ENCODE results near the gene R3HDM2.
A peak's percentile ranks its signal among the peaks of the same experiment; 100 is the strongest.

The R3HDM2 gene

DNA sequence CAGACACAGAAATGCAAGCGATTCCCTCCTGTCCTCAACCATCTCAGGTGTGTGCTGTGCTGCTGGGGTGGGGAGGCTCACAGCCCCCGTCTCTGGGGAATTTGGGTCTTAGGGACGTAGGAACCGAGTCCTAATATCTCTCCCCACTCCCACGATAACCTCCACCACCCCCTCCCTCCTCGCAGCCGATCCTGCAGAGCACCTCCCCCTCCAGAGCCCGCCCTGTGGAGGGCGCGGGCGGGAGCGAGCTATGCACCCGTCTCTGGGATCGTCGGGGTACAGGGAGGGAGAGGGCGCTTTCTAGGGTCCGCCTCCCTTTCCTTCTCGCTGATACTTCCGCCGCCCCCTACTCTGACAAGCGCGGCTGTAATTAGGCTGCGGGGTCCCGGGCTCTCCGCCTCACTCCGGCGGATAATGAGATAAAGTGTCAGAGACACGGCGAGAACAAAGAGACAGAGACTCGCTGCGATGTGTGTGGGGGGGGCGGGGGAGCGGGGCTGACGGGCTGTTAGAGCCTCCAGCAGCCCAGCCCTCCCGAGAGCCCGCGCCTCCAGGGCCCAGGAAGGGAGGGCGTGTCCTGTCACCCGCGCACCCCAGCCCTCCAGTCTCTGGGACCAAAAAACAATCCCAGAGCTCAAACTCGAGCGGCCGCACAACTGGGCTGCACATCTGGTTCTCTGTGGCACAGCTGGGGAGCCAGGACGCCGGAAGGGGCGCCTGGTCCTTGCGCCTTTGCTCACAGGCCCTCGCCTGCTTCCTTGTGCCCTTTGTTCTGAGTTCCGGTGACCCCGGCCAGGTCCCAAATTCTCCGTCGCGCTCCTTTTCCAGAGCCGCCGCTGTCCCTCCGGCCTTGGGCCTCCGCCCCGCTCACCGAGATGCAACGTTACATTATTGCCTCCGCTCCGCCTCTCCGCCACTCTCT lies 192.7 kb downstream of the R3HDM2 start:
- DNase-seq, result peak; percentile 59

DNA sequence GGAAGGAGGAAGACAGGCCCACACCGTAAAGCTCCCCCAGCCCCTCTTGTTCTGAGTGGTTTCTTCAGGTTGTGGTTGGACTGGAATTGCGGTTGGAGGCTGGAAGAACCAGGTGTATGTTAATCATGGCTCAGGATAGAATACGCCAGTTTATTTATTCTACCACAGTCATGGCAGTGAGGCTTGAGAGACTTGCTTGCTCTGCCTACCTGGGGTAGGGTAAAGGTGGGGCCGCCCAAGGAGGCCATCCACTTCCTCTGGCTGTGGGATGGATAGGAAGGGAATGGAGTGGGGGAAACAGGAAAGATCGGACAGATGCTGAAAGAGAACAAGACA lies 193.3 kb downstream of the R3HDM2 start:
- DNase-seq, result no peak

DNA sequence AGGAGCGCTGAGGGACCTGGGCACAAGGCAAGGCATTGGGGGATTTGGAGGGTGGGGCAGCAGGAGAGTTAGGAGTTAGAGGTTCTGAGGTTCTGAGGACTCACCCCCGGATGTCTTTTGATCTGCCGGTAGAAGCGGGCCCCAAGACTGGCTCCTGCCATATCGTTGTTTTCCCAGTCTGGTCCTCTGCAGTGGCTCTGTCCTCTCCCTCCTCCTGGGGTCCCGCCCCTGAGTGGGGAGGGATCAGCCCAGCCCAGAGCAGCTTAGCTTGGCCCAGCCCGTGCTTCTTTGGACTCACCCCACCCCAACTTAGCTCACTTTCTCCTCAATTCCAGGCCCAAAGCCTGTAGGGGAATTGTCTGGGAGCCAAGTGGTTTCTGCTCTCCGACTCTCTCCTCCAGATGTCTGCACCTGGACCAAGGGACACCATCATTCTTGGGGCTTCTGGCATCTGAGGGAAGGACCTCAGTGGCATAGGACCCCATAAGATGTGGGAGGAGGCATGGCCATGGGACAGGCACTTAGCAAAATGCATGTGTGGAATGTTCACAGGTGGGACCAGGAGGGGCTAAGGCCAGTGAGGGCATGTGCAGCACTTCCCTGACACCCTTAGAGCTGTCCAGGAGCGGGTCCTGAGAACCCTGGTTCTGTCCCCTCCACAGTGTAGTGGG lies 193.8 kb downstream of the R3HDM2 start:
- no peak for DNase-seq

DNA sequence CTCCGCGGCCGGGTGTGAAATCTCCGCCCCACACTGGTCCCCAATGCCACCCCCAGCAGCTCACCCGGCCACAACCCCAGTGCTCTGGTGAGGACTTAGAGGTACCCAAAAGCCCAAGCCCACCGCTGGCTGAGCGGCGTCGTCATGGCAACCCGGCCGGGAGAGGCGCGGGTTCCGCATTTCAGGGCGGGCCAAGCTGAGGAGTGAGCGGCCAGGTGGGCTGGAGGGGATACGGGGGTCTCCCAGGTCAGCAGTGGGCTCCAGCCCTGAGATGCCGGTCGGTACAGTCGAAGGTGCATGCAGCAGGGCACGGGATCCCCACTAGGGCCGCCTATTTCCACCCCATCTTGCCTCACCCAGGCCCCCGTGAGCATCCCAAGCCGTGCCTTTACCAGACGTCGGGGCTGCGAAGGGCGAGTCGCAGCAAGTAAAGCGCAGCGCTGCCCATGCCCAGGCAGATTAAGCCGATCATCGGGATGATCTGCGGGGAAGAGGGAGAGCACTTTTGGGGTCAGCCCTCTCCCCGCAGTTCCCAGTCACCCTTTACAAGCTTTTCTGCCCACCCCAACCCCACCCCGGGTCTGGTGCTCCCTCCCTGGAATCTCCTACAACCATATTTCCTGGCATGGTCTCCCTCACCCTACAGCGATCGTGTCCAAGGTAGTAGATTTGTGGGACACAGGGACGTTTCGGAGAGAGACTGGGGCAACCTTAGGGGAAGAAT lies 194.5 kb downstream of the R3HDM2 start:
- DNase-seq, result no peak

DNA sequence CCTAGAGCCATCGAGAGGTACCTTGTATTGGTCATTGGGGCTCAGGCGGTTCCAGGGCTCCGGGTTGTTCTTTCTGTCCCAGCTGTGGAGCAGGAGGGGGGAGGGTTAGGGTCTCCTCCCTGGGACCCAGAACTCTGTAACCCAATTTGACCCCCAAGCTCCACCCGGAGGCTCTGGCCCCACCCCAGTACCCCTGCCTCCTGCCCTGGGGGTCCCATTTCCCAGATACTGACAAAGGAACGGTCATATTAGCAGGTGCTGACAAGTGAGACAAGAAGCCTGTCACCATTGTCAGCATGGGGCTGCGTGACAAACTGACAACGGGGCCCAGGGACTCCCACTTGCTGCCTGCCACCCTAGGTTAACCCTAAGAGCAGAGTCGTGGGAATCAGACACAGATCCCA lies 195.1 kb downstream of the R3HDM2 start:
- no peak for DNase-seq

DNA sequence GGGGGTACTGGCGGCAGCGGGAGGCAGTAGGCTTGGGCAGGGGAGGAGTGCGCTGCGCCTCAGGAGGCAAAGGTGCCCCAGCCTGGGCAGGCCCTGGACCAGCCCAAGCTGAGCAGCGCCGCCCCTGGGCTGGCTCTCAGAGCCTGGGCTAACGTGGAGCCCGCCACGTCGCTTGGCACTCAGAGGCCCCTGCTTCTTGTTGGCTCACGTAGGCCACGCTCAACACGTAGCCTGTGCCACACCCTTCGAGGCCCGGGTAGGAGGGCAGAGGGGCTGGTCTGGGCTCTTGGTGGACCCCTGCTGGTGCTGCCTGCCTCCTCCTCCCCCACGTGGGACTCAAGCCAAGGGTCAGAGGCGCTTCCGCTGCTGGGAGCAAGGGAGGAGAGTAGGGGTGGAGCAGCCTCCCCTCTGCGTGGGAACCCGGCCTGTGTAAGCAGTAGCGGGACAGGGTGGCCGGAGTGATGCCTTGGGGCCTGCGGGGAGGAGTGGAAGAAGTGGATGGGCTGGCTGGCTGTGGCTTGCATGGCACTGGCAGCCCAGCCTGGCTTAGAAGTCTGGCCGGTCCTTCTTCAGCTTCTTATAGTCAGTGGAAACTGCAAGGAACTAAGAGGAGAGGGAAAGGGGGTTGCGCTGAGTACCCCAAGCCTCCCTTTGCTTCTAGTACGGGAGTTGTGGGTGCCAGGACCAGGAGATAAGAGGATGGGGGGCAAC lies 195.7 kb downstream of the R3HDM2 start:
- DNase-seq, result no peak

DNA sequence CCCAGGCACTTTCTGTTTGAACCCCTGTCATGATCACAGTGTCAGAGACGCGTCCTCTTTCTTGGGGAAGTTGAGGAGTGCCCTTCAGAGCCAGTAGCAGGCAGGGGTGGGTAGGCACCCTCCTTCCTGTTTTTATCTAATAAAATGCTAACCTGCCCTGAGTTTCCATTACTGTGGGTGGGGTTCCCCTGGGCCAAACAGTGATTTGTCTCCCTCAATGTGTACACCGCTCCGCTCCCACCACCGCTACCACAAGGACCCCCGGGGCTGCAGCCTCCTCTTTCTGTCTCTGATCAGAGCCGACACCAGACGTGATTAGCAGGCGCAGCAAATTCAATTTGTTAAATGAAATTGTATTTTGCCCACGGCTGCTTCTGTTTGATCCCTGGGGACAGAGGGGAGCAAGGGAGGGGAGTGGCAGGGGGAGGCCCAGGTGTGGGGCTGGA lies 196.2 kb downstream of the R3HDM2 start:
- DNase-seq, result no peak

DNA sequence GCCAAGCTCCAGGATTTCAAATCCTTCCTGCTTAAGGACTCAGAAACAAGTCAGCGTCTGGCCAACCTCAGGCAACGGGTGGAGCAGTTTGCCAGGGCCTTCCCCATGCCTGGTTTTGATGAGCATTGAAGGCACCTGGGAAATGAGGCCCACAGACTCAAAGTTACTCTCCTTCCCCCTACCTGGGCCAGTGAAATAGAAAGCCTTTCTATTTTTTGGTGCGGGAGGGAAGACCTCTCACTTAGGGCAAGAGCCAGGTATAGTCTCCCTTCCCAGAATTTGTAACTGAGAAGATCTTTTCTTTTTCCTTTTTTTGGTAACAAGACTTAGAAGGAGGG lies 196.6 kb downstream of the R3HDM2 start:
- no peak for DNase-seq

DNA sequence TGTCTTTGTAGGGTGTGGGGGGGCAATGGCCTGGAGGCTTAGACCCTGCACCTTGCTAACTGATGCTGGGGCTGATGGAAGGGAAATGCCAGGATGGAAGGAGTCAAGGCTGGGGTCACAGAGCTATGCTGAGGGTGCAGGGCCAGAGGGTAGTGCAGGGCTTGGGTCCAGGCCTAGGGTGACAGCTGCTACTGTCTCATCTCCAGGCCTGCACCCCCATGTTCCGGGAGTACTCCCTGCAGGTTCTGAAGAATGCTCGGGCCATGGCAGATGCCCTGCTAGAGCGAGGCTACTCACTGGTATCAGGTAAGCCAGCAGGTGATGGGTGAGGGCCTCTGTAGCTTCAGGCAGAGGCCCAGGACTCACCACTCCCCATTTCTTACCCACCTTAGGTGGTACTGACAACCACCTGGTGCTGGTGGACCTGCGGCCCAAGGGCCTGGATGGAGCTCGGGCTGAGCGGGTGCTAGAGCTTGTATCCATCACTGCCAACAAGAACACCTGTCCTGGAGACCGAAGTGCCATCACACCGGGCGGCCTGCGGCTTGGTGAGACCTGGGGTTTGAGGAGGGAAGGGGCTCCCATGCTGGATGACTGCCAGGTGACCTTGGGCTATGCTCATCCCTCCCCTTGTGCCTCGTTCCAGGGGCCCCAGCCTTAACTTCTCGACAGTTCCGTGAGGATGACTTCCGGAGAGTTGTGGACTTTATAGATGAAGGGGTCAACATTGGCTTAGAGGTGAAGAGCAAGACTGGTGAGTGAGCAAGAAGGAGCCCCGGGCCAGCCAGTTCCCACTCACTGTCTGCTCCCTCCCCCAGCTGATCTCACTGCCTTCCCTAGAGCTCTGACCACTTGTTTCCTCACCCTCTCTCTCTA lies 197.2 kb downstream of the R3HDM2 start:
- no peak for DNase-seq

DNA sequence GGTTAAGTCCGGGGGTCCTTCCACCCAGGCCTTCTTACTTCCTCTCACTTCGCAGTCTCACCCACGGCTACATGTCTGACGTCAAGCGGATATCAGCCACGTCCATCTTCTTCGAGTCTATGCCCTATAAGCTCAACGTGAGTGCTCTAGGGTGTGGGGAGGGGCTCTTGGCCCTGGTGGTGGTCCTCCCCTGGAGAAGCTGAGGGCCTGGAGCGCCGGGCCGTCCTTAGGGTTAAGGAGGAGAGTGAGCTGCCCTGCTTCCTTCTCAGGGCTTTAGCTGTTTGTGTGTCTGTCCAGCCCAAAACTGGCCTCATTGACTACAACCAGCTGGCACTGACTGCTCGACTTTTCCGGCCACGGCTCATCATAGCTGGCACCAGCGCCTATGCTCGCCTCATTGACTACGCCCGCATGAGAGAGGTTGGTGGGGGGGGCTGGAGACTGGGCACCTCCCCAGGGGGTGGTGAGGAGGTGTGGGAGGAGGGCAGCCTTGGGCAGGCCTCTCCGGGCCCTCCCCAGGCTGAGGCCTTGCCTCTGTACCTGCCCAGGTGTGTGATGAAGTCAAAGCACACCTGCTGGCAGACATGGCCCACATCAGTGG lies 198.6 kb downstream of the R3HDM2 start:
- DNase-seq, result no peak

DNA sequence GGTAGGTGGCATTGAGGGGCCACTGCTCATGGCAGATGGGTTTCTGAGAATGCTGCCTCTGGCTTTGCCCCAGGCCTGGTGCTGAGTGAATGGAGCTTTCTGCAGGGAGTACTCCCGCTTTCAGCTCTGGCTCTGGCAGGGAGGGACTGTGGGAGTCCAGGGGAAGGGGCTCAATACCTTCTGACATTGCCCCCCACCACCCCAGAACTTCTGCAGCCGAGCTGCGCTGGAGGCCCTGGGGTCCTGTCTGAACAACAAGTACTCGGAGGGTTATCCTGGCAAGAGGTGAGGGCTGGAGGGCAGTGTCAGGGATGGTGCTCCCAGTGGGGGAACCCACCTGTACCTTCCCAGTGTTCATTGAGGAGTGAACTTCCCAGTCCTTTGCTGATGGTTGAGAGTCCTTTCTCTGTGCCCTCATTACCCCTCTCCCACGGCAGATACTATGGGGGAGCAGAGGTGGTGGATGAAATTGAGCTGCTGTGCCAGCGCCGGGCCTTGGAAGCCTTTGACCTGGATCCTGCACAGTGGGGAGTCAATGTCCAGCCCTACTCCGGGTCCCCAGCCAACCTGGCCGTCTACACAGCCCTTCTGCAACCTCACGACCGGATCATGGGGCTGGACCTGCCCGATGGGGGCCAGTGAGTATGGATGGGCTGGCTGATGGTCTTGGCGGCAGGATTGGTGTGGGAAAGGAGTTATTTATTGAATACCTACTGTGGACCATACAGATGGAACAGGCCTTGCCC lies 199.4 kb downstream of the R3HDM2 start:
- DNase-seq, result no peak

DNA sequence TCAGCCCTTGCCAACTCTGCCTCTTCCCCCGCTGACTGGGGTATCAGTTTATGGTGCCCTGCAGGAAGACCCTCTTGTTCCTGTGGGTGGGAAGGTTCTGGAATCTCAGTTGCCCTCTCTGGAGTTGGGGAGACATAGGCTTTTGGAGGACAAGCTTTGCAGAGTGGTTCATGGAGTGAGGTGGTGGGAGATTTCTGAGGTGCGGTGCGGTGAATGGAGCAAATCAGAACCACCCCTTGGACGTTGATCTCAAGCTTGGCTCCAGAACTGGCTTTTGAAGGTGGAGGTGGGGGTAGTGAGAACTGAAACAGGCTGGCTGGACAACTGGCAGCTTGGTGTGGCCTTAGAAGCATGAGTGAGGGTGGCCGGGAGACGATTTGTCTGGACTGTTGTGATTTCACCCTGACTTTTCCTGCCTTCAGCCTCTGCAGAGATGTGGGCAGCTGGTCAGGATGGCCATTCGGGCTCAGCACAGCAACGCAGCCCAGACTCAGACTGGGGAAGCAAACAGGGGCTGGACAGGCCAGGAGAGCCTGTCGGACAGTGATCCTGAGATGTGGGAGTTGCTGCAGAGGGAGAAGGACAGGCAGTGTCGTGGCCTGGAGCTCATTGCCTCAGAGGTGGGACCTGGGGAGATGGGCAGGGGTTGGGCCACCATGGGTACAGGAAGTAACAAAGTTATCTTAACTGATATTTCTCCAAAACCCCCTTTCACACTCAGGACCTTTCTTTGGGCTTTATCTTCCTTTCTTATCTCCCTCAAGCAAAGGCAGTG lies 200.3 kb downstream of the R3HDM2 start:
- DNase-seq, result no peak

DNA sequence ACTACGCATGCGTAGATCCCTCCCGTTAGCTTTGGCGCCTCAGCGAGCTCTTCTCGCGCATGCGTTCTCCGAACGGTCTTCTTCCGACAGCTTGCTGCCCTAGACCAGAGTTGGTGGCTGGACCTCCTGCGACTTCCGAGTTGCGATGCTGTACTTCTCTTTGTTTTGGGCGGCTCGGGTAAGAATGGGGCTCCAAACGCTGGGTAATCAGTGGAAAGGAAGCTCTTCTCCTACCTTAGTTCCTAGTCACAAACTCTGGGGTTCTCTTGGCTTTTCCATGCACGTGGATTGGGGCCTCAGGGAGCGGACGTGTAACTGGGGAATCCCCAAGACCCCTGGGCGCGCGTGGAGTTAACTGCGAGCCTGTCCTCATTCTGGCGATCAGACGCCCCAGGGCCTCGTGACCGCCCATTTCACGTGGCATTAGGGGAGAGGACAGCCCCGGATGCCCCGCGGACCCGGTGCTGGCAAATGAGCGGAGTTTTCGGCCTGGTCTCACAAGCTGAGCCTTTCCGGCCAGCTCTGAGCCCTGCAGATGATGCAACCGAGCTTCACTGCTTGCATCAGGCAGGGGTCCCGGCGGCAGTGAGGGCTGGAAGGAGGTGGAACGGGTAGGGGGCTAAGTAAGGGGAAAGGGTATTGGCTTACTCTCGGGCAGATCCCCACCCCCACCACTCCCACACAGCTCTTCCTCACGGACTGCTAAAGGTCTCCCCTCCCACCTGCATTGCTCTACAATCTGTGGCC lies 201.0 kb downstream of the R3HDM2 start, which contains the start of gene SHMT2:
SHMT2 (plus strand) TSS at position 78 of the 747 bp plus-strand sequence; CDS start at position 146, 68 bp downstream.
- DNase-seq, result peak; percentile 98

DNA sequence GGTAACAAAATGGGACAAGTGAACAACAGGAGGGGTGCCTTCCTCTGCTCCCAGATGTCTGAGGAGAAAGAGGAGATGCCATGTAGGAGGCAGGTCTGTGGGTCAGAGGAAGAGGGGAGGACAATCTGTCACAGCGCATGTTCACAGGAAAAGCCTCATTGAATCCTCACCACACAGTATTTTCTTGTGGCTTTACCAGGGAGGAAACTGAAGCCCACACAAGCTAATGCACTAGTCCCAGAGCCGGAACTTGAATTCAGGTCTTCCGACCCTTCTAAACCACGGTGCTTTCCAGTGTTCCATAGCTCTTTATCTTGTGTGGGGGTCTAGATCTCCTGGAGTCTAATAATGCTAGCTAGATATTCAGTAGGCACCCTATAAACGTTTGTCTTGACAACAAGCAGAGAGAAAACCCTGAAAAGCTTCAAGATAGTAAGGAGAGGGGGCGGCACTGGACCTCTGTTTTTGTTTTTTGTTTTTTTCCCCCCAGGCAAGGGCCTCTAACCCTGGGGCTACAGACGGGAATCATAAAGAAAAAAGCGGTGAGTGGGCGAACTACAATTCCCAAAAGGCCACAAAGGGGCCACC lies 201.7 kb downstream of the R3HDM2 start:
- DNase-seq, result peak; percentile 65

DNA sequence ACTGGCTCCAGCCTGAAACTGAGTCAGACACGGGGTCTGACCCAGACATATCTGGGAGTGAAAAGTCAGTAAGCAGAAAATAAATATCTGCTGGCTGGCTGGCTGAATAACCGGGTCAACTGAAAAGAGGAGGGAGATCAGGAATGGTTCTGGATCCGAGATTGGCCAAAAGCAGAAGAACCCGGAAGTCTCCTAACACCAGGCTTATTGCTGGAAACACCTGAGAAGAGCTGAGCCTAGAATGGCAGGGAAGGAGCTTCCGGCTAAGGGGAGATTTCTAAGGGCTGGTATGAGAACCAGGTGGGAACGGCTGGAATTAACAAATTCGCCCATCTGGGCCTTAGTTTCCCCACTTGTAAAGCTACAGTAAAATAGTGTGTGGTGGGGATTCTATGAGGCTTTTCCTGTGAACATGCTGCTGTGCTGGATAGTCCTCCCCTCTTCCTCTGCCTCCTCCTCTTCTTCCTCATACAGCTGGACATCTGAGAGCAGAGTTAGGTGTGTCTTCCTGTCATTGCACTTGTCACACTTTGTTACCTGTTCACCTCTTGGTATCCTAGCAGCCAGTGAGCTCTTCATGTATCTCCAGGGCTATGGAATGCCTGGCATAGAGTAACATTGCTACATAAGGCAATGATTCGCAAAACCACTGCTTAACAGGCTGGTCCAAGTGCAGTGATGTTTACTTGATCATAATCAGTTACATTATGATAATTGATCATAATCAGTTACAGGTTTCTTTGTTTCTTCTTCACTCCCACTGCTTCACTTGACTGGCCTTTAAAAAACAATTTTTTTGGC lies 203.3 kb downstream of the R3HDM2 start:
- no peak for DNase-seq

DNA sequence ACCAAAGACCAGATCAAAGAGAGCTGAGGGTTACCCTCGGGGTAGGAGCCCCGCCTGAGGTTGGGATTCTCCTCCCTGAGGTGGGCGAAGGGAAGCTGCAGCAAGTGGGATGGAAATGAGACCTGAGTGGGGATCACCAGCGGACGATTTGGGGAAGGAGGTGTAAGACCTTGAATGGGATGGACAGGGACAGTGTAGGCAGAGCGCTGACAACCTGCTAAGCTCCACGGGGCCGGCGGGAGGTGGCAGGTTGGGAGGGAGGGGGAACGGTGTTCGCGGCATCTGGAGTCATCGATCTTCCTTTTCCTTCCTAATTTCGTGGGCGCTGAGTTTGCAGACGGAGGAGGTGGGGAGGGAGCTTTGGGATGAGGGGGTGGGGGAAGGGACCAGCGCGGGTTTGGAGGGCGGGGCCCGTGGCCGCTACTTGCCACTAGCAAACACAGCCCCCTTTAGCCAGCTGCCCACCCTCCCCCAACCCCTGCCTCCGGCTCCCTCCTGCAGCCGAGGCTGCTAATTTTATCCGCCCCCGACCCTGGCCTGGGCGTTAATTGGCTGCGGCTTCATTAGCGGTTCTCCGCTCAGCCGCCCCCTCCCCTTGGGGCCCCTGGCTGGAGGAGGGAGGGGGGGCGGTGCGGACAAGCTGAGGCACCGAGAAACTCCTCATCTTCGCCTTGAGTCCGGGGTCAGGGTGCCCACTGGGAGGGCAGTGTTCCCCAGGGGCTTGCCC lies 204.1 kb downstream of the R3HDM2 start:
- DNase-seq, result no peak

DNA sequence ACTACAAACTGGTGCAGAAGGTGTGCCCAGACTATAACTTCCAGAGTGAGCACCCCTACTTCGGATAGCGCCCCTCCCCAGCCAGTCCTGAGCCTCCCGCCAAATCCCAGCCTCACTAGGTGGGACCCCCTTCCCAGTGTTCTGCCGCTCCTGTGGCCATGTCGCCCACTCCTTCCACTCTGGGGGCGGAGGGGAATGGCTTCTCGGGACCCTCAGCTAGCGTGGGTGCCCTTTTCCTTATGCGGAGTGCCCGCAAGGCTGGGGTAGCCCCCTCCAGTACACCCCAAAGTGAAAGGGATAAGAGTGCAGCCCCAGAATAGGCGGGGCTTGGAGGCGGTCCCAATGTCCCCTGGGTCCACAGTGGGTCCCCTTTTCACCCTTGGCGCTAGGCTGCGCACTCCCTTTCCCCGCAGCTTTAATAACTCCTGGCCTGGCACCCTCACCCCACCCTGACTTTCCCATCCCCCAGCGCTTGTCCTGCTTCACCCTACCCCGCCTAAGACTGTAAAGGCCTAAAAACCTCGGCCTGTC lies 205.1 kb downstream of the R3HDM2 start:
- no peak for DNase-seq
